SU-DHL-6 (cell line): ENCODE results near the gene SLC48A1.

ENCODE experiments used
- CTCF ChIP-seq: fragments of 200-600 bp; sonication (generic); IDR thresholded peaks from one replicate; pipeline ENCODE4 v1.5.1; 2017; ENCODE audit warnings: antibody characterized with exemption, mild to moderate bottlenecking, low read length, moderate library complexity; ENCODE audit not compliant: insufficient read depth, poor library complexity, severe bottlenecking
- EZH2phosphoT487 ChIP-seq: fragments of 200-600 bp; sonication (generic), shearing (Covaris generic); conservative IDR thresholded peaks from 2 replicates; pipeline ENCODE4 v1.6.1; 2018; ENCODE audit warnings: mild to moderate bottlenecking, antibody characterized with exemption, low read length, moderate library complexity, mixed read lengths

DNA sequence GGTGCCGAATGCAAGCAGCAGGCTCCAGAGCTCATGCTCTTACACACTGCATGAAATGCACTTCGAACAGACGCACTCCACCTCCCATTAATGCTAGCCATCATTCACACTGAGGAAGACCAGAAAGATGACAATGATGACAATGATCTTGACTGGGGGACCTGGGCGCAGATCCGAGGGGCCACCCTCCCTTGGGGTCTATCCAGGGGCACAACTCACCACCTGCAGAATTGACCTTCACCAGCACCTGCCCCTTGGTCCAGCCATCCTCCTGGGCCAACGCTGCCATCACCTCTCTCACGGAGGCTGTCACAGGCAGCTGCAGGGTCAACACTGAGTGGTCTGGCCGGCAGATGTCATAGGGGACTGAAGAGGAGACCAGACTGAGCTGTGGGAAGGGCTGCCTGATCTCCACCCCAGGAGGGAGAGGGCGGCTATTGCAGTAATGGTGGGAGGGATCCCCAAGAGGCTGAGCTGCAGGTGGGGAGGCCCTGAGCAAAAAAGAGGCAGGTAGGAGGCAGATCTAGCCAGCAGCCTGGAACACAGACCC, 29.7 kb upstream of the SLC48A1 start:
- no peak for TF ChIP-seq CTCF
- TF ChIP-seq EZH2phosphoT487 = no peak
